ENCODE results near the gene SLC43A3.

DNA sequence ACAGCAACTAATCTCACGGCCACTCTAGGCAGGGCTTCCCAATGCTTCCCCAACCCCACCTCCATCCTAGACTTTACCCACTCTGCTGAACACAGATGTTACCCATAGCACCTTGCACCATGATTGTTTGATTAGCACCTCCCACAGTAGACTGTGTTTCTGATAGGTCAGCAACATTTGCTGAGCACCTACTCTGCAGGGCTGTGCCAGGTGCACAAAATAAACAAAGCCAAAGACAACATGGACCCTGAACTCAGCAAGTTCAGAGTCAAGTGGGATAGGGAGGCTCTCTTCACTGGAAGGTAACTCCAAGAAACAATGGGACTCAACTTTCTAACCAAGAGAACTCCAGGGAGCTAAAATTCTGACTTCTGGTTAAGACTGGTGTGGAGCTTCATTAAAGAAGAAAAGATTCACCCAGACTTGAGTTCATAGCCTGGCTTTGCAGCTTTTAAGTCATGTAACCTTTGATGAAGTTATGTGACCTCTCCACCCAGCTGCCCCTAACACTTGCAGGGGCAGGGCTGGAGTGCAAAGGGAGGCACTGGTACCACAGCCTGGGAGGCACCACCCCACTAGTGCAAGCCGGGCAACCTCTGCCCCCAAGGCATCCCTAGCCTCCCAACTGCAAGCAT lies 26.7 kb upstream of the SLC43A3 start:
- TF ChIP-seq POLR2AphosphoS5 (IDR thresholded peaks at IDR 0.05) (no peak), EP300 (IDR thresholded peaks at IDR 0.05) (no peak)
- TF ChIP-seq, protein P1, sequence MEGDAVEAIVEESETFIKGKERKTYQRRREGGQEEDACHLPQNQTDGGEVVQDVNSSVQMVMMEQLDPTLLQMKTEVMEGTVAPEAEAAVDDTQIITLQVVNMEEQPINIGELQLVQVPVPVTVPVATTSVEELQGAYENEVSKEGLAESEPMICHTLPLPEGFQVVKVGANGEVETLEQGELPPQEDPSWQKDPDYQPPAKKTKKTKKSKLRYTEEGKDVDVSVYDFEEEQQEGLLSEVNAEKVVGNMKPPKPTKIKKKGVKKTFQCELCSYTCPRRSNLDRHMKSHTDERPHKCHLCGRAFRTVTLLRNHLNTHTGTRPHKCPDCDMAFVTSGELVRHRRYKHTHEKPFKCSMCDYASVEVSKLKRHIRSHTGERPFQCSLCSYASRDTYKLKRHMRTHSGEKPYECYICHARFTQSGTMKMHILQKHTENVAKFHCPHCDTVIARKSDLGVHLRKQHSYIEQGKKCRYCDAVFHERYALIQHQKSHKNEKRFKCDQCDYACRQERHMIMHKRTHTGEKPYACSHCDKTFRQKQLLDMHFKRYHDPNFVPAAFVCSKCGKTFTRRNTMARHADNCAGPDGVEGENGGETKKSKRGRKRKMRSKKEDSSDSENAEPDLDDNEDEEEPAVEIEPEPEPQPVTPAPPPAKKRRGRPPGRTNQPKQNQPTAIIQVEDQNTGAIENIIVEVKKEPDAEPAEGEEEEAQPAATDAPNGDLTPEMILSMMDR (IDR thresholded peaks at IDR 0.05): no peak

All from gastroesophageal sphincter (tissue), 3 donors.